Subcutaneous abdominal adipose tissue (tissue), 5 donors: ENCODE results near the gene ABCC1.

Source experiments
- H3K27ac ChIP-seq: one replicate; pipeline ENCODE4 v1.7.0; 2013; ENCODE audit warnings: low read depth, mild to moderate bottlenecking, inconsistent platforms, low read length, moderate library complexity
- H3K27me3 ChIP-seq, 5 donors: one replicate each; pipeline ENCODE4 v1.7.0; 2013; ENCODE audit warnings: low read length in 5 of 5, inconsistent platforms in 1 of 5; ENCODE audit not compliant: control insufficient read depth in 5 of 5, insufficient read depth in 4 of 5
- H3K36me3 ChIP-seq, 5 donors: one replicate each; pipeline ENCODE4 v1.7.0; 2013; ENCODE audit warnings: low read length in 5 of 5; ENCODE audit not compliant: control insufficient read depth in 5 of 5, insufficient read depth in 5 of 5
- H3K4me1 ChIP-seq, 5 donors: one replicate each; pipeline ENCODE4 v1.7.0; 2013; ENCODE audit warnings: low read length in 5 of 5, mild to moderate bottlenecking in 3 of 5, moderate library complexity in 1 of 5; ENCODE audit not compliant: control insufficient read depth in 5 of 5, insufficient read depth in 5 of 5
- H3K4me3 ChIP-seq, 5 donors: one replicate each; pipeline ENCODE4 v1.7.0; 2013; ENCODE audit warnings: low read length in 5 of 5, low read depth in 1 of 5
- H3K9ac ChIP-seq, 5 donors: one replicate each; pipeline ENCODE4 v1.7.0; 2013; ENCODE audit warnings: low read length in 5 of 5, mild to moderate bottlenecking in 4 of 5, moderate library complexity in 3 of 5
- H3K9me3 ChIP-seq, 5 donors: one replicate each; pipeline ENCODE4 v1.7.0; 2013; ENCODE audit warnings: low read length in 5 of 5; ENCODE audit not compliant: control insufficient read depth in 5 of 5
- donor health status: healthy.
- donor health status: healthy.
- donor health status: healthy.
- donor health status: healthy.
- donor health status: healthy.

The ABCC1 gene

GRCh38 chr16:16163109-16163508 is 213.7 kb downstream of the ABCC1 start:
- H3K36me3 ChIP-seq = peaks cover 7 to 74% (median 61%) of the 10 kb centered on the region in 5 donors

GRCh38 chr16:16163571-16163970 is 214.2 kb downstream of the ABCC1 start:
- H3K27ac ChIP-seq = no peak overlapping the region
- no peak overlapping the region for H3K9ac ChIP-seq
- no peaks in the 10 kb centered on the region for H3K4me1 ChIP-seq
- H3K36me3 ChIP-seq = peaks cover 5 to 79% (median 65%) of the 10 kb centered on the region in 5 donors
- H3K4me3 ChIP-seq = no peak overlapping the region
- peaks cover 0 to 15% (median 13%) of the 10 kb centered on the region in 5 donors for H3K9me3 ChIP-seq
- no peaks in the 10 kb centered on the region for H3K27me3 ChIP-seq

More at GRCh38 chr16:16163109-16163508, 213.7 kb downstream of the ABCC1 start:
- Histone ChIP-seq H3K4me3 (no peak overlapping the region), H3K4me1 (no peaks in the 10 kb centered on the region), H3K27me3 (no peaks in the 10 kb centered on the region), H3K9ac (no peak overlapping the region), H3K27ac (no peak overlapping the region), H3K9me3 (peaks cover 0 to 19% (median 17%) of the 10 kb centered on the region in 5 donors)

GRCh38 chr16:16164243-16164642 is 214.8 kb downstream of the ABCC1 start:
- H3K27me3 ChIP-seq = no peaks in the 10 kb centered on the region
- H3K27ac ChIP-seq = no peak overlapping the region
- peaks cover 0 to 8% (median 6%) of the 10 kb centered on the region in 5 donors for H3K9me3 ChIP-seq
- no peak overlapping the region for H3K4me3 ChIP-seq
- H3K36me3 ChIP-seq = peaks cover 0 to 78% (median 67%) of the 10 kb centered on the region in 5 donors
- H3K9ac ChIP-seq = no peak overlapping the region
- no peaks in the 10 kb centered on the region for H3K4me1 ChIP-seq

- H3K4me1 ChIP-seq = no peaks in the 10 kb centered on the region
- no peaks in the 10 kb centered on the region for H3K27me3 ChIP-seq
- no peaks in the 10 kb centered on the region for H3K9me3 ChIP-seq
- H3K9ac ChIP-seq = no peak overlapping the region
- H3K4me3 ChIP-seq = no peak overlapping the region
- no peak overlapping the region for H3K27ac ChIP-seq
- H3K36me3 ChIP-seq = peaks cover 0 to 79% (median 63%) of the 10 kb centered on the region in 5 donors
These were observed 216.7 kb downstream of the ABCC1 start for GRCh38 chr16:16166085-16166484.

GRCh38 chr16:16166949-16167348 is 217.5 kb downstream of the ABCC1 start:
- Histone ChIP-seq H3K9me3 (no peaks in the 10 kb centered on the region), H3K27ac (no peak overlapping the region), H3K4me1 (no peaks in the 10 kb centered on the region), H3K27me3 (no peaks in the 10 kb centered on the region), H3K4me3 (no peak overlapping the region), H3K36me3 (peaks cover 5 to 76% (median 61%) of the 10 kb centered on the region in 5 donors), H3K9ac (no peak overlapping the region)

GRCh38 chr16:16167927-16168326 is 218.5 kb downstream of the ABCC1 start:
- no peak overlapping the region for H3K4me3 ChIP-seq
- peaks cover 5 to 72% (median 55%) of the 10 kb centered on the region in 5 donors for H3K36me3 ChIP-seq
- H3K27me3 ChIP-seq = no peaks in the 10 kb centered on the region

GRCh38 chr16:16168431-16168830 is 219.0 kb downstream of the ABCC1 start:
- Histone ChIP-seq H3K4me3 (no peak overlapping the region), H3K4me1 (no peaks in the 10 kb centered on the region), H3K9ac (no peak overlapping the region), H3K9me3 (no peaks in the 10 kb centered on the region), H3K36me3 (peaks cover 5 to 73% (median 56%) of the 10 kb centered on the region in 5 donors), H3K27ac (no peak overlapping the region), H3K27me3 (no peaks in the 10 kb centered on the region)

More at GRCh38 chr16:16167927-16168326, 218.5 kb downstream of the ABCC1 start:
- Histone ChIP-seq H3K9ac (peak overlapping the region in 1 of 5 donors; percentile 17), H3K4me1 (no peaks in the 10 kb centered on the region), H3K27ac (no peak overlapping the region), H3K9me3 (no peaks in the 10 kb centered on the region)

GRCh38 chr16:16169615-16170014 is 220.2 kb downstream of the ABCC1 start:
- Histone ChIP-seq H3K27ac (no peak overlapping the region), H3K9ac (no peak overlapping the region), H3K36me3 (peaks cover 9 to 72% (median 58%) of the 10 kb centered on the region in 5 donors), H3K27me3 (no peaks in the 10 kb centered on the region), H3K4me1 (no peaks in the 10 kb centered on the region), H3K4me3 (no peak overlapping the region), H3K9me3 (no peaks in the 10 kb centered on the region)

GRCh38 chr16:16171332-16171919 is 222.0 kb downstream of the ABCC1 start:
- peaks cover 14 to 71% (median 62%) of the 10 kb centered on the region in 5 donors for H3K36me3 ChIP-seq
- no peaks in the 10 kb centered on the region for H3K4me1 ChIP-seq
- no peak overlapping the region for H3K4me3 ChIP-seq
- no peaks in the 10 kb centered on the region for H3K27me3 ChIP-seq
- H3K9me3 ChIP-seq = peaks cover 0 to 5% (median 4%) of the 10 kb centered on the region in 5 donors
- H3K27ac ChIP-seq = no peak overlapping the region
- no peak overlapping the region for H3K9ac ChIP-seq

GRCh38 chr16:16172991-16173390 is 223.6 kb downstream of the ABCC1 start:
- Histone ChIP-seq H3K9ac (no peak overlapping the region), H3K27me3 (no peaks in the 10 kb centered on the region), H3K4me1 (no peaks in the 10 kb centered on the region), H3K36me3 (peaks cover 21 to 82% (median 69%) of the 10 kb centered on the region in 5 donors), H3K27ac (no peak overlapping the region), H3K9me3 (peaks cover 0 to 6% (median 5%) of the 10 kb centered on the region in 5 donors), H3K4me3 (no peak overlapping the region)
